CD4-positive, alpha-beta T cell treated with Interleukin-15 for 1 hour (primary cell): ENCODE measurements around the gene GPR15LG.
"Not testable (repeated sequence)": the region's sequence is repeated elsewhere in the genome, so short reads cannot be mapped to it uniquely, and the experiment has no call there.

ENCODE experiments used
- DNase-seq: peaks from one replicate; pipeline ENCODE4 v3.0.0-alpha.2; 2020

GPR15LG gene

DNA sequence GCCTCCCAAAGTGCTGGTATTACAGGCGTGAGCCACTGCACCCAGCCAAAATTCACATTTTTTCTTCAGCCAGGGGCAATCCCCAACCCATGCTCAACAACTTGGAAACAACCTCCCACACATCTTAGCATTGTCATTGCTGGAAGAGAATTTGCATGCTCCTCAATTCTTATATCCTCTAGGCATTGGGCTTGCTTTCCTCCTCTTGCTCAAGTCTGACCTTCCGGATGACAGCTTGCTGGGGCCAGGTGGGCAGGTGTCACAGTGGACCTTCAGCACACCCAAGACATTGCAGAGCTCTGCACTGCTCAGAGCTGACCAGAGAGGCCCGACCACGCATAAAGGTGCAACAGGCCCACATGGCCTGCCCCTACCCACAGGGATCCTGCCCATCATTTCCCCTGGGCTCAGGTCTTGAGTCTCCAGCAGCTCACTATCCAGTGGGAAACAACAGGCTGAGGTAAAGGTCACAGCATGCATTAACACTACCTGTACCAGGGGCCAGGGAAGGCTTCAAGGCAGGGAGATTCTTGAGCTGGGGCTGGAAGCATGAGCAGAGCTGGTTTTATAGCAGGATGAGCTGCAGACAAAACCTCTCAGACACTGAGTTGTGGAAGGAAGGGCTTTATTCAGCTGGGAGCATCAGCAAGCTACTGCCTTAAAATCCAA is 6.8 kb upstream of the GPR15LG start:
- DNase-seq: no peak

DNA sequence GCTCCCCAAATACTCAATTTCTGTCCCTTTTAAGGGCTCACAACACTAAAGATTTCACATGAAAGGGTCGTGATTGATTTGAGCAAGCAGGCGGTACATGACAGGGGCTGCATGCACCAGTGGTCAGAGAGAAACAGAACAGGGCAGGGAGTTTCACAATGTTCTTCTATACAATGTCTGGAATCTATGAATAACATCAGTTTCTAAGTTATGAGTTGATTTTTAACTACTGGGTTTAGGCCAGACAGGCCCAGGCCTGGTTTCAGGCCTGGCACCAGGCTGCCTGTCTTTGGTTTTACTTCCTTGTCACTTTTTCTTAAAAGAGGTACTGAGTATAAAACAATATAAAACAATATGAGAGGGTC is 6.3 kb upstream of the GPR15LG start:
- DNase-seq: not testable (repeated sequence)

DNA sequence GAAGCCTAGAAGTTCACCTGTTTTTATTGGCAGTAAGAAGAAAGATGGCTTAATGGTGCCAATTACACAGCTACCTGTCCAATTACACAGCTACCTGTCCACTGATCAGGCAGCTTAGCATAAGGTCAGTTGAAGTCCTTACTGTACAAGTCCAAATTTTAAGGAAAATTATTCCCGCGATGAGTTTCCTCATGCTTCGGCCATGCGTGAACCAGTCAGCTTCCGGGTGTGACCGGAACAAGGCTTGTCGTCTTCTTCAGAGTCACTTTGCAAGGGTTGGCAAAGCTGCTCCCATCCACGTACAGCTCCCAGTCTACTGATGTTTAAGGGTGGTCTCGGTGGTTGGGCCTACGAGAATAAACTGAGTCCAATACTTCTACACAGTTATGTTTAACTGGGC is 5.2 kb upstream of the GPR15LG start:
- DNase-seq: not testable (repeated sequence)

DNA sequence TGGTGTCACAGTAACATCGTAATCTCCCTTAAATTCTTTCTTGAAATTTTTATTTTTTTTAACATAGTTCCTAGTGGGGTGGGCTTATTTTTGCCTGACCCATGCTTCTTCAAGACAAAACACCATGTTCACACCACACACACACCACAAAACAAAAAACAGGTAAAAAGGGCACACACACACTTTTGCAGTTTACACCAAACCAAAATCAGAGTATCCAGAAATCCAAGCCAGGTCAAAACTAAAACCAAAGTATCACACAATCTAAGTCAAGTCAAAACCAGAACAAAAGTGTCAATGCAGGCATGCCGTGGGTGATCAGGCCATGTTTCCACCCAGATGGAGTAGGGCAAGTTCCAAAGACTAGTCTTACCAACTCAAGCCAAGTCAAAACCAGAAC is 2.4 kb upstream of the GPR15LG start:
- DNase-seq: not testable (repeated sequence)

DNA sequence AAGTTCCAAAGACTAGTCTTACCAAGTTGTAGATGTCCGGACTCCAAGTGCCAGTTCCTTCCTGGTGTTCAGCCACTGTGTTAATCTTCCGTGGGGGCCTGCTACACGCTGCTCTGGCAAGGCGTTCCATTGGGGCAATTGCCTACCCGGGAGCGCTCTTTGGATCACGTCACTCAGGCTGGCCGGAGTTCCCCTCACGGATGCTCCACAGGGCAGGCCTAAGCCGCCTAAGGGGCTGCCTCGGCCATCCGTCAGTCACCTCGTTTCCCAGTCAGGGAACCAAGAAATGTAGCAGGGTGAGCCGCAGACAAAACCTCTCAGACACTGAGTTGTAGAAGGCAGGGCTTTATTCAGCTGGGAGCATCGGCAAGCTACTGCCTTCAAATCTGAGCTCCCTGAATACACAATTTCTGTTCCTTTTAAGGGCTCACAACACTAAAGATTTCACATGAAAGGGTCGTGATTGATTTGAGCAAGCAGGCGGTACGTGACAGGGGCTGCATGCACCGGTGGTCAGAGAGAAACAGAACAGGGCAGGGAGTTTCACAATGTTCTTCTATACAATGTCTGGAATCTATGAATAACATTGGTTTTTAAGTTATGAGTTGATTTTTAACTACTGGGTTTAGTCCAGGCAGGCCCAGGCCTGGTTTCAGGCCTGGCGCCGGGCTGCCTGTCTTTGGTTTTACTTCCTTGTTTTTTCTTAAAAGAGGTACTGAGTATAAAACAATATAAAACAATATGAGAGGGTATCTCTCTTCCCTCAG is 1.7 kb upstream of the GPR15LG start:
- DNase-seq: not testable (repeated sequence)

DNA sequence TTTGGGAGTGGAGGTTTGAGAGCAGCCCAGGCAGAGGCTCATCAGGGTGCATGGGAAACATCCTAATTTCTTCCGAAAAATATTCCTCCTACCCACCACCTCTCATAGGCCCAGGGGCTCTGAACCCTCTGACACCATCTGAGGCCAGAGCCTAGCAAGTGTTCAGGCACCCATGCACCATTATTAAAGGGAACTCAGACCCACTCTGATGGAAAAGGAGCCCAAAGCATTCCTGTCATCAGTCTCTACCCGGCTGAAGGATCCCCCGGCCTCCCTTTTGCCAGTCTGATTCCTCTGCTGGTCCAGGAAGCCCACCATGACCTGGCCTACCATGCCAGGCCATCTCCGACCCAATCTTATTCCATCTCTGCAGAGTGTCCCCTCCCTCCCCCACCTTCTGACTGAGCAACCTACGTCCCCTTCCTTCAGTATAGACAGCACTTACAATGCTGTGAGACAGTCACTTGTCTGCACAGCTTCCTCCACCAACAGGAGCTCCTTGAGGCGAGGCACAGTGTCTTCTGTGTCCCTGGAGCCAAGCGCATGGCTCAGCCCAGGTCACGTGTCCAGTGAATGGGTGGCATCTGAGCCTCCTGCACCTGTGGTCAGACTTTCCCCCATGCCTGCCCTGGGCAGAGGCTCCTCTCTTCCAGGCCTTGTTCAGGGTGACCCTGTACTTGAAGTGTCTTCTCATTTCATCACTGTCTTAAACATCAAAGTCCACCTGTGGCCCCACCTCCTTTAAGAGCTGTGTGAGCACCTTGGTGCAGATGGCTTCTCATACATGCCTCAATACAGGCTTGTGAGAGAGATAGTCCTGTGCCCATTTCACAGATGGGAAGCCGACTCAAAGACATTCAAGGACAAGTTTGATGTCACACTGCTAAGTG is 889 bp upstream of the GPR15LG start:
- DNase-seq: no peak

DNA sequence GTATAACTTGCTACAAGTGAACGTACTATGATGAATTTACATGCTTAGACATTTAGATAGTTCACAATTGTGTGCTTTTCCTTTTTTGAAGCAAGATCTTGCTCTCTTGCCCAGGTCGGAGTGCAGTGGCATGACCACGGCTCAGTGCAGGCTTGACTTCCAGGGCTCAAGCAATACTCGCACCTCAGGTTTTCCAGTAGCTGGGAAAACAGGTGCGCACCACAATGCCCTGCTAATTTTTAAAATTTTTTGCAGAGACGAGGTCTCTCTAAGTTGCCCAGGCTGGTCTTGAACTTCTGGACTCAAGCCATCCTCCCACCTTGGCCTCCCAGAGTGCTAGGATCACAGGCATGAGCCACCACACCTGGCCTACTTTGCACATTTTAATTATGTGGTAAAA is 1.8 kb downstream of the GPR15LG start:
- no peak for DNase-seq

DNA sequence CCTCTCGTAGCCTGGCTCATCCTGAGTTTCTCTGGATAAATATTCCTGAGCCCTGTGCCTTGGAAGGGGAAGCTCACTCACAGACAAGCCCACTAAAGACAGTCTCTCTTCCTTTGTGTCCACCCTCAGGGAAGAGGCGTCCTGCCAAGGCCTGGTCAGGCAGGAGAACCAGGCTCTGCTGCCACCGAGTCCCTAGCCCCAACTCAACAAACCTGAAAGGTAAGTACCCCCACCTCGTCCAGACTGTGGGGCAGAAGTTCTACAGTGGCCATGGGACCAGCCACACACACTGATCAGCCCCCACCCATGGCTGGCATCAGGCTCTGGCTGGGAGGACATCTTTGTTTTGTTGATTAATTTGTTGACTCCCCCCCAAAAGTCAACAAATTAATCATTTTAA is 2.8 kb downstream of the GPR15LG start:
- no peak for DNase-seq

DNA sequence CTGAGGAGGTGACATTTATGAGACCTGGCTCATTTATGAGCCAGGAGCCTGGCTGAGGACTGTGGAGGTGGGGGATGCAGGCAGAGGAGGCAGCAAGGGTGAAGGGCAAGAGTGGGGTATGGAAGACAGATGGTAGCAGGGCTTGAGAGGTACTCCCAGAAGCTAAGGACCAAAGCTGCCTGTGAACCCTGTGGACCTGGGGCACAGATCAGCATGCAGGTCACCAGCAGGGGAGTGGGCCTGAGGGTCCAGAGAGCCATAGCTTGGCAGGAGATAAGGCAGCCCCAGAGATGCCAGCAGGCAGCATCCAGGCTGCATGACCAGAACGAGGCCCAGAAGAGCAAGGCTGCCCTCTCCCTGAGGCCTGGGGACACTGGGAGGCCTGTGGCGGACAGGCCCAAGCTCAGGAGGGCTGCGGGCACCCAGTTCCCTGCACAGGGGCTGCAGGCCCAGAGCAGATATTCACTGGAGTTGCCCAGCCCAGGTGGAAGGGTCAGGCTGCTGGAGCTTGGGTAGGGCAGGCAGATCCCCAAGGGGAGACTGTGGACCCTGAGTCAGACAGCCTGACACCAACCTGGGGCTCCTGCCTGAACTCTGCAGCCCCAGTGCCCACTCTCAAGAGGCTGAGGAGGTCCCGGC is 3.4 kb downstream of the GPR15LG start:
- no peak for DNase-seq

DNA sequence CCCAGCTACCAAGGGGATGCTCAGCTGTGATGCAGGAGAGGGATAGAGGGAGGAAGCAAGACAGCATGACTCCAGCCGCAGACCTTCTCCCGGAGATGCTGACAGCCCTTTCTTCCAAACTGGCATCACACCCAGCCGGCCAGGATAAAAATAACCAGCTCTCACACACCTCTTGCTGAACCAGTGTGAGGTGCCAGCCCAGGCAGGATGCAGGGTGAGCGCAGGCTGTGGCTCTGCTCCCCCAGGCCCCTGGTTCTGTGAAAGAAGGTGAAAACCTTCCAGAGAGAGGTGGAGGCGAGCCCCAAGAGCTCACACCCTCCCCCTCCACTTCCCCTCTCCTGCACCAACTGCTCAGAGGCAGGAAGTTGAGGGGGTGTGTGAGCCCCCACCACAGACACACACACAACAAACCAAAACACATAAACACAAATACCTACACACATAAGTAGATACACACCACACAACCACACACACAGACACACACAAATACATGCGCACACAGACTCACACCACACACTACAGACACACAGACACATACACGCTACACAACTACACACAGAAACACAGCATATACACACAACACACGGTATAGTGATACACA is 4.0 kb downstream of the GPR15LG start:
- DNase-seq: peak; percentile 78

DNA sequence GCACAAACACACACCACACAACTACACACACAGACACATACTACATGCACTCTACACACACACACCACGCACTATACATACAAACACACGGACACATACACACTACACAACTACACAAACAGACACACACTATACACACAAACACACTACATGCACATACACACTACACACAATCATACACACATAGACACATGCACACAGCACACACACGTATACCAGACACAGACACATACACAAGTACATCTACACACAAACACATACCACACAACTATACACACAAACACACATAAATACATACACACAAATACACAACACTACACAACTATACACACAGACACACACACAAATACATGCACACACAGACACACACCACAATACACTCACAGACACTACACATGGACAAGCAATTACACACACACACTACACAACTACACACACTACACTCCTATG is 4.6 kb downstream of the GPR15LG start:
- DNase-seq: no peak

DNA sequence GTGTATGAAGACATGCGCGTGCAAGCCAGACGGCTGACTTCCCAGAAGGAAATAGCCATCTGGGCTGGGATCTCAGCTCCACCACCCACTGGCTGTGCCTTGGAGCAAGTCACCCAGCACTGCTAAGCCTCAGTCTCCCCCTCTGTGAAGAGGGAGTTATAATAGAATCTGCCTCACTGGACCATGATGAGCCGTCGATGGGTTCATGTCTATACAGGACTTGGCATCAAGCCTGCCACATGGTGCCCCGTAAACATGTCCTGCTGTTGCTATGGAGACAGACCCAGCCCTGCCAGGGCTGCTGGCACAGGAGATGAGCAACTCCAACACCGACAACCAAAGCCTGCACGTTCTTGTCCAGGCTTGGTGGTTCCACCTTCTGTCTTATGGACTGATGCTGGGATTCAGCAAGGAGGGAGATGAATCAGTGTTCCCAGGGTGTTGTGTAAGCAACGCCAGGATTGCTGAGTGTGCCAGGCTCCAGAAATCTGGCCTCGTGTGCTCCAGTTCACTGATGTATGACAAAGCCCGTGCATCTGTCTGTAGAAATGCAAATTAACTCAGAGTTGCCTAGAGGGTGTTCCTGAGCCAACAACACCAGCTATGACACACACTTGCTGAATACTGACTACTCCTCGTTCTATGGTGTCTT is 5.6 kb downstream of the GPR15LG start:
- DNase-seq: peak; percentile 68

DNA sequence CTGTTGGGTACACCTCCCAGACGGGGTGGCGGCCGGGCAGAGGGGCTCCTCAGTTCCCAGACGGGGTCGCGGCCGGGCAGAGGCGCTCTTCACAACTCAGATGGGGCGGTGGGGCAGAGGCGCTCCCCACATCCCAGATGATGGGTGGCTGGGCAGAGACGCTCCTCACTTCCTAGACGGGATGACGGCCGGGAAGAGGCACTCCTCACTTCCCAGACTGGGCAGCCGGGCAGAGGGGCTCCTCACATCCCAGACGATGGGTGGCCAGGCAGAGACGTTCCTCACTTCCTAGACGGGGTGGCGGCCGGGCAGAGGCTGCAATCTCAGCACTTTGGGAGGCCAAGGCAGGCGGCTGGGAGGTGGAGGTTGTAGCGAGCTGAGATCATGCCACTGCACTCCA is 6.8 kb downstream of the GPR15LG start:
- DNase-seq: not testable (repeated sequence)

DNA sequence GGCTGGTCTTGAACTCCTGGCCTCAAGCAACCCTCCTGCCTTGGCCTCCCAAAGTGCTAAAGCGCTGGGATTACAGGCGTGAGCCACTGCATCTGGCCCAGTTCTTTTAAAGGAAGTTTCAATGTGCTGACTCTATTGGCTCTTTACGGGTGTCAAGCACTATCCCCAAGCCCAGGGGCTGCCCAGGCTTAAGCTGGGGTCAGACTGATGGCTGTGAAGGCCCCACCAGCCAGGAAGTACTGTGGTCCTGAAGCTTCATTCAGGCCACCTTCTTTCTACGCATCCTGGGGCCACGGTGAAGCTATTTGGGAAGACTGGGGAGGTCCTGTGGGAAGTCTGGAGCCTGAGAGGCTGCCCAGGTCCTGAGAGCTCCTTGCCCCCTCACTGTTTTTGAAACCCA is 8.0 kb downstream of the GPR15LG start:
- DNase-seq: no peak

DNA sequence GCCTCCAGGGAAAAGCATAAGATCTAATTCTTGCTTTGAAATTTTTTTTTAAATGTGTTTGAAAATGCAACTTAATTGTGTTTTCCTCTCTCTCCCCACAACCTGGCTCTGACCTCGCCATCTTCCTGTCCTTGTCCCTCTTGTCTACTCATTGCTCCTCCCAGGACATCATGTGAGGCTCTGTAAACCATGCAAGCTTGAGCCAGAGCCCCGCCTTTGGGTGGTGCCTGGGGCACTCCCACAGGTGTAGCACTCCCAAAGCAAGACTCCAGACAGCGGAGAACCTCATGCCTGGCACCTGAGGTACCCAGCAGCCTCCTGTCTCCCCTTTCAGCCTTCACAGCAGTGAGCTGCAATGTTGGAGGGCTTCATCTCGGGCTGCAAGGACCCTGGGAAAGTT is 10.9 kb downstream of the GPR15LG start:
- no peak for DNase-seq

DNA sequence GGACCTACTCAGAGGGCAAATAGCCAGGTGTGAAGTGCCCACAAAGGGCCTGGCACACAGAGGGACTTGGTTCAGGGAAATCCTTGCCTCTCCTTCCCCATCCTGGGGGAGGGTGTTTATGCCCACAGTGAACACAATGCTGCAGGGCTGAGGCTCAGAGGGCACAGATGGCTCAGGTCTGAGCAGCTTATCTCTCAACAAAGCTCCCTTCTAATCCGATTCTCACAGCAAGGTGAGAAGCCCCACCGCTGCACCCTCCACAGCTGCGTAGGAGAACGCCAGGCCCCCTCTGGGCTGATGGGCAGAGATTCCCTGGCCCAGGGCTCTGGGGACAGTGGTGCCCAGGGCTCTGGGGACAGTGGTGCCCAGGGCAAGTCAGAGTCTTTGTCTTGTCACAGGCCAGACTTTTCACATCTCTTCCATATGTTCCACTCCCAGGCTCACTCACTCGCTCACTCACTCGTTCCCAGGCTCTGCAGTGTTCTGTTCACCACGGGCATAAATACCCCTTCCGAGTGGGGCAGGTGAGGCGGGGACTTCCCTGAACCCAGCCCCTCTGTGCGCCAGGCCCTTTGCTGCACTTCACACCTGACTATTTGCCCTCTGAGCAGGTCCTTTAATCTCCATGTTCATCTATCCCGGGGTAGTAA is 12.1 kb downstream of the GPR15LG start:
- no peak for DNase-seq

DNA sequence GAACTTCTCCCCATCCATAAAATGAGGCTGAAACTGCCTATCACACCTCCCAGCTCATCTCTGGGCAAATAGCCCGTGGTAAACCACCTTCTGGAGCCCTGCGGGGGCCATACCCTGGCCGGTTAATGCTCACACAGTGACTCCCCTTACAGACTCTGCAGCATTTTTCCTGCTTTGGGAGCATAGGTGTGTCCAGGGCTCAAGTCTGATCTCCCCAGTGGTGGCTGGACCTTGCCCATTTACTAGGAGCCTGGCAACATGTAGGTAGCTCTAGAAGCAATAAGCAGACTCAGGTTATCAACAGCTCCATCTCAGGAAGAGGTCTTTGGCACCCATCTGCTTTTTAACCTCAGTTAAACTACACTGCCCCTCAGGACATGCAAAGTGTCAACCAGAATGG is 15.2 kb downstream of the GPR15LG start:
- no peak for DNase-seq

DNA sequence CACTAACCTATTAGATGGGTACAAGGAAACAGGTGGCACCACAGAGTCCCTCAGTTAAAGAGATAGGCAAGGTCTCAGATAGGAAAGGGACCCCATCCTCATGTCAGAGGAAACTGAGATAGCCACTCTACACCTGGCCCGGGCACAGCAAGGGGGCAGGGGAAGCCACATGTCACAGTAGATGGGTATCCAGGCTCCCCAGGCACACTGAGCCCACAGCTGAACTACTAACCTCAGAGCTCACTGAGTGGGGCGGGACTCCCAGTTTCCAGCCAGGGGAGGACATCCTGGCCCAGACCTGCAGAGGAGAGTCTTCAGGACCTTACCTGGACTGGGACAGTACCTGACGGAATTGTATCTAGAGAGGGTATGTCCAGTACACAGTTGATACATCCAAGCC is 17.0 kb downstream of the GPR15LG start:
- DNase-seq: no peak

DNA sequence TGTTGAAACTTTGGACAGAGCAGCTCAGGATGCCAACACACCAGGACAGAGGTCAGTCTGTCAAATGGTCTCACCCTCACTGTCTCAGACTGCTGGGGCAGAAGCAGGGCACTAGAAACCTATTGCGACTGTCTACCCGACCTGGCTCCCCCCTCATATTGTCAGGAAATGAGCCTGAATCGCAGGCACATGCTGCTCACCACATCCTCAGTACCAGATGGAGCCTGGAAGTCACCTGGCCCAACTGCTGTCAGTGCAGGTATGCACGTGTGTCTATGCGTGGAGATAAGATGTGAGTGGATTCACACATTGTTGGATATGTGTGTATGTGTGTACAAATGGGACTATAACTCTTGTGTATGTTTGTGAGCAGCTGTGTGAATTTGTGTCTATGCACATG is 17.5 kb downstream of the GPR15LG start:
- no peak for DNase-seq

DNA sequence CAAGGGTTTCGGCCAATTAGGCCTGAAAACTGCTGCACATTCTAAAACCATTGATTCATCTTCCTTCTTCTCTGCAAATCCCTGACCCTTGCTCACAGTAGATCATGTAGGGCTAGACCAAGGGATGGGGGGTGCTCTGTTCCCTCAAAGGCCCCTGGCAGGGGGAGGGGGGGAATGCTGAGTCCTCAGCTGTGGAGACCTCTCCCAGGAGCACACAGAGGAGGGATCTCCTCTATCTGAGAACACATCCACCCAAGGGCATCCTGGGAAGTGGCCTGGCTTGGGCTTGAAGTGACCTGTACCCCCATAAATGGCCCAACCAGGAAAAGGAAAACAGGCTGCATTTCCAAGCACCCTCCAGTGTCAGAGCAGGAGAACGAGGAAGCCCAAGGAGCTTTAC is 19.7 kb downstream of the GPR15LG start:
- DNase-seq: no peak

DNA sequence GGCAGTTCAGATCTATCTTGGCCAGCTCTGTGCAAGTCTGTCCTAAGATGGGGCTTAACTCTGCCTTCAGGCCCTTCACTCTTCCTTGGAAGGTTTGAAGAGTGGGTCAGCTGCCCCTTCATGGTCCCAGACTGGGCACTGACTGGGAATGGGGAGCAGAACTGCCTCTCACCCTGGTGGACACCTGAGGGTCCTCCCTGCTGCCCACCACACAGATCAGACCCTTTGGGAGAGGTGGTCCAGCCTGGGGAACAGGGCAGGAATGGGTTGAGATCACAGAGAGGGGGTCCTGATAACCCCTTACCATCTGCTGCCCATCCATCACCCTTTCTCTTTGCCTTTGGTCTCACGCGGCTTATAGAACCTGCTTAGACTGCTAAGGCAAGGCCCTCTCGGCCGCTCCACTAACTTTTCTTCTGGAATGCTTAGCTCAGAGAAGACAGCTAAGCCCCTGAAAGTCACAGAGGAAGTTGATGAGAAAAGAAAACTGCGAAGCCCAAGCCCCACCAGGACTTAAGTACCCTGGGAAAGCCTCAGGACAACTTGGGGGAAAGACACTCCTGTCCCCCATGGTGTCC is 20.3 kb downstream of the GPR15LG start:
- DNase-seq: no peak
